Endometrium (tissue), 2 donors: ENCODE results near the gene GANC.
A peak's percentile ranks its signal among the peaks of the same experiment; 100 is the strongest.
"Not testable (repeated sequence)": the region's sequence is repeated elsewhere in the genome, so short reads cannot be mapped to it uniquely, and the experiment has no call there.

ENCODE experiments used
- FAIRE-seq: peaks from 2 replicates; lab custom pipeline; 2012; peaks lifted over from hg19 to GRCh38; lab: Jason Lieb, UNC
- donor health status: control.
- donor health status: control.

GANC gene, protein sequence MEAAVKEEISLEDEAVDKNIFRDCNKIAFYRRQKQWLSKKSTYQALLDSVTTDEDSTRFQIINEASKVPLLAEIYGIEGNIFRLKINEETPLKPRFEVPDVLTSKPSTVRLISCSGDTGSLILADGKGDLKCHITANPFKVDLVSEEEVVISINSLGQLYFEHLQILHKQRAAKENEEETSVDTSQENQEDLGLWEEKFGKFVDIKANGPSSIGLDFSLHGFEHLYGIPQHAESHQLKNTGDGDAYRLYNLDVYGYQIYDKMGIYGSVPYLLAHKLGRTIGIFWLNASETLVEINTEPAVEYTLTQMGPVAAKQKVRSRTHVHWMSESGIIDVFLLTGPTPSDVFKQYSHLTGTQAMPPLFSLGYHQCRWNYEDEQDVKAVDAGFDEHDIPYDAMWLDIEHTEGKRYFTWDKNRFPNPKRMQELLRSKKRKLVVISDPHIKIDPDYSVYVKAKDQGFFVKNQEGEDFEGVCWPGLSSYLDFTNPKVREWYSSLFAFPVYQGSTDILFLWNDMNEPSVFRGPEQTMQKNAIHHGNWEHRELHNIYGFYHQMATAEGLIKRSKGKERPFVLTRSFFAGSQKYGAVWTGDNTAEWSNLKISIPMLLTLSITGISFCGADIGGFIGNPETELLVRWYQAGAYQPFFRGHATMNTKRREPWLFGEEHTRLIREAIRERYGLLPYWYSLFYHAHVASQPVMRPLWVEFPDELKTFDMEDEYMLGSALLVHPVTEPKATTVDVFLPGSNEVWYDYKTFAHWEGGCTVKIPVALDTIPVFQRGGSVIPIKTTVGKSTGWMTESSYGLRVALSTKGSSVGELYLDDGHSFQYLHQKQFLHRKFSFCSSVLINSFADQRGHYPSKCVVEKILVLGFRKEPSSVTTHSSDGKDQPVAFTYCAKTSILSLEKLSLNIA (N-terminal part only)

DNA sequence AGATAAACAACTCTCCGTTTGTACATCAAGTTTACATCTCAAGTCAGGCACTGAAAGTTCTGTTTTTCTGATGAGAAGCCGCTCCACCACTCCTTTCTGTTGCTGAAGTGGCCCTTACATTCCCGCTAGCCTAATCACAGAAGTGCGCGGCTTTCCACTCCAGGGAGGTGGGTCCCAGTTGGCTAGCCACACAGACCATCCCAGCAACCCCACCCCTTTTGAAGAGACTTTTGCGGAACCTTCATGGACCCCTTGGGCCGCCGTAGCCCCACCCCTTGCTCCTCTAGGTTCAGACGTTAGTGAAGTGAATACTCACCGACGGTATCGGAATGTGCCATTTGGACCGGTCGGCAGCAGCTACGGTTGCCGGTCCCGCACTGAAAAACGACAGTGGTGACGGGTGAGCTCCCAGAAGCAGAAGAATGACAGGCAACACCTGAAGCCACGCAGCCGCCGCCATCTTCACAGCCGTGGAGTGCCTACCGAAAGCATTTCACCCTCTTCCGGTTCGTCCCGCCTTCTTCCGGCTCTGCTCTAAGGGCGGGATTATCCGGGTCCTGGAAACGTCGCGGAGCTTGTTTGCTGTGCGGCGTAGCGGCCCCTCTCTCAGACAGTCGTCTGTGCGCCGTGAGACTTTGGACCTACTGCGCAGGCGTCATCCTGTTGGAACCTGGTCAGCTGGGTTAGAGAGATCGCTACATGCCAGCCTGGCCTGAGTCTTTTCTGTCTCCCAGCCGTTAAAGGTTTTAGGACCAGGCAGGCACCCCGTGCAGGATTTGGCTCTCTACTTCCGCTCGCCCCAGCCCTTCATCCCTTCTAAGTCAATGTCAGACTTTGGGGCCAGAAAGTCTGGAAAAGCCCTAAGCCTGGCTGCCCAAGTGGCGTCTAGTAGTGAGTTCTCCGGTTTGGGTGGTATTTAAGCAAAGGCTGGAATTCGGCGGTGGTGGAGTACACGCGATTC lies at the start of gene GANC, which contains the start of gene TMEM87A:
Gene GANC, plus strand, starts transcription at position 263 of the 961 bp plus-strand sequence. CDS start 1,281 bp downstream, outside the sequence.
Gene TMEM87A, minus strand, starts transcription at position 495 of the 961 bp plus-strand sequence. Its CDS starts 35 bp downstream, at position 460.
- FAIRE-seq: peak; percentile 76

DNA sequence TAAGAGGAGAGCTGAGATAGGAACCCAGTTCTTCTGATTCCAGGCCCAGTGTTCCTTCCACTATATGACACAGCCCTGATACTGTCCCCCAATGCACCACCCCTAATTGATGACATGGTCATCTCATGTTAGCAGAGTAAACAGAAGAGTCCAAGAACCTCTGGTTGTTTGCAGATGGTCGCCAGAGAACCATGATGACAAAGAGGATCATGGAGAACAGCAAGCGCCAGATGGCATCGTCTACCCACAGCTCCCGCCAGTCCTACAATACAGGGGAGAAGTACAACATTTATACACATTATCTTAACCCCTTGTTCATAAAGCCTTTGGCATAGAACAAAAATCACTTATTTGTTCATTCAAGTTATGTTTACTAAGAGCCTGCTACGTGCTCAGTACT lies 46.4 kb upstream of the GANC start:
- no peak for FAIRE-seq

- no peak for FAIRE-seq
Measured at GRCh38 chr15:42228036-42228435, 45.0 kb upstream of the GANC start.

GRCh38 chr15:42228981-42229380 lies 44.0 kb upstream of the GANC start:
- not testable (repeated sequence) for FAIRE-seq

DNA sequence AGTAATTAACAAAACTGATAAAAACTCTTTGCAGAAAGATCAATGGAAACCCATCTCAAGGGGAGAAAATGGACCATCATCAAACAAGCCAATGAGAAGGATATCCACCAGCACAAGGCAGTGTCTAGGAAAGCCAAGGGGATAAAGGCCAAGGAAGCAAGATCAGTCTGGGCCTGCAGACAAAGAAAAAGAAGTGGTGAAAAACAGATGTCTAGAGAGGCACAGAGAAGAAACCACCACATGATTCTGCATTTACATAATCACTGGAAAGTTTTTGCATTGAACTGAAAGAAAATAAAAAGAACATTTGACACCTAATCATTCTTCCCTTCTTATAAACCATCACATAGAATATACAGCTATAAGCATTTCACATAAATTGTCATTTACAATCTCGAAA lies 41.9 kb upstream of the GANC start:
- FAIRE-seq: no peak

GRCh38 chr15:42232606-42233005 lies 40.4 kb upstream of the GANC start:
- FAIRE-seq: no peak

GRCh38 chr15:42233107-42233506 lies 39.9 kb upstream of the GANC start:
- FAIRE-seq: no peak

GRCh38 chr15:42239528-42240182 lies 33.3 kb upstream of the GANC start:
- FAIRE-seq: no peak

DNA sequence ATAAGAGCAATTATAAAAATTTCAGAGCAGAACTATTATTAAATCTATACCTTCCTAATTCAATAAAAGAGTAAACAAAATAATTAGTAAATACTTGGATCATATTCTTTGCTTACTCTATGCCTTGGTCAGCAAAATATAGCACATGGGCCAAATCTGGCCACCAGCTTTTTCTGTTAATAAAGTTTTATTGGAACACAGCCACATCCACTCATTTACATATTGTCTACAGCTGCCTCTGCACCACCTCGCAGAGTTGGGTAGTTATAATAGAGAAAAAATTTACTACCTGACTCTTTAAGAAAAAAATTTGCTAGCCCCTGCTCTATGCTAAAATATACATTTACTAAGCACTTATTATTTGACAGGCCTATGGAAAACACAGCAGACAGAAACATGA lies 32.2 kb upstream of the GANC start:
- no peak for FAIRE-seq

- no peak for FAIRE-seq
Measured at GRCh38 chr15:42253300-42253699, 19.7 kb upstream of the GANC start.

DNA sequence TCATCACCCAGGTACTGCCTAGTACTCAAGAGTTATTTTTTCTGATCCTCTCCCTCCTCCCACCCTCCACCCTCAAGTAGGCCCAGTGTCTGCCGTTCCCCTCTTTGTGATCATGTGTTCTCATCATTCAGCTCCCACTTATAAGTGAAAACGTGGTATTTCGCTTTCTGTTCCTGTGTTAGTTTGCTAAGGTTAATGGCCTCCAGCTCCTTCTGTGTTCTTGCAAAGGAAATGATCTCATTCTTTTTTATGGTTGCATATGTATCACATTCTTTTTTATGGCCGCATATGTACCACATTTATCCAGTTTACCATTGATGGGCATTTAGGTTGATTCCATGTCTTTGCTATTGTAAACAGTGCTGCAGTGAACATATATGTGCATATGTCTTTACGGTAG lies 8.2 kb upstream of the GANC start:
- no peak for FAIRE-seq

- no peak for FAIRE-seq
Measured at GRCh38 chr15:42267286-42267685, 5.7 kb upstream of the GANC start.

- no peak for FAIRE-seq
Measured at GRCh38 chr15:42270551-42270950, 2.5 kb upstream of the GANC start.

DNA sequence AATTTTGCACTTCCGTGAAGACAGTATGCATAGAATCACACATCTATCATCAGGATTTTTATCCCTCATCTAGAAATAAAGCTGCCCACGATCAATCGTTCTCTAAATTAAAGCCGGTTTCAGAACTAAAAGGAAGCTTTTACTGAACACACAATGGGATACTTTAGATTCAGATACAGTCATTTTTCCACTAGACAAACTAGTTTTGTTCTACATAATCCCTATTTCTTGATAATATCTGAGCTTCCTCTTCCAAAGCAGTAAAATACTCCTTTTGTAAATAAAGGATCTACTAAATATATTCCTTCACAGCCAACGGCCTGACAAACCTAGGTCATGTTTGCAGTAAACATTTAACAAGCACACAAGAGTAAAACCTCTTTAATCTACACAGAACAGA lies 2.0 kb upstream of the GANC start:
- no peak for FAIRE-seq

DNA sequence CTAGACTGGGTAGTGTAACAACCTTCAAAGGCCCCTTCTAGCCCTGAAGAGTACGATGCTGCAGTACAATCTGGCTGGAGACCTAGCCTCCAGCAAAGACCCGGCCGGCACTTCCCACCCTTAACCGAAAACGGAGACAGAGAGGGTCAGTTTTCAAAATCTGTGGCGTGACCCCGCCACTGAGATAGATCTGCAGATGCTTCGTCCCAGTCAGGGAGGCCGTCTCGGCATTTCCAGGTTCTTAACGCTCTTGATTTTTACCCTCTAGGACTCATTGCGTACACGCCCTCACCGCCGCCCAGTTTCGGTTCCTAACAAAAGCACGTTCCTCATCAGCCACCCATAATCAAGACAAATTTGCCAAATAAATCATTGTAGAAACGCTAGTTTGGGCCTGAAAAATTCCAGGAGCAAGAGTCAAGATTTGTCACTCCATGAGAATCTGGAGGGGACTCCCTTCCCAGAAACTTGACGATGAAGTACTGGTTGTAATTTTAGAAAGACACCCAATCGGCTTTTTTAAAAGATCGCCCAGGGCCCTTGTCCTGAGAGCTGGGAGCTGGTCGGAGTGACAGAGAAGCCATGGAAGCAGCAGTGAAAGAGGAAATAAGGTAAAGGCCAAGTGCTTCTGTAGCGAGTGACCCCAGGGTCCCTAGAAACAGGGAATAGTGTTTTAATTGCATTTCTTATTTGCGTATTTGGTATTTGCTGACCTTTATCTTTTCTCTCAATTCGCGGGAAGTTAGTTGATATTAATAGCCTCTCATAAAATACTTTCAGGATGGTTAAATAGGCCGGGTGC lies 1.1 kb downstream of the GANC start:
- no peak for FAIRE-seq

- no peak for FAIRE-seq
Measured at GRCh38 chr15:42274702-42274989, 1.6 kb downstream of the GANC start.

DNA sequence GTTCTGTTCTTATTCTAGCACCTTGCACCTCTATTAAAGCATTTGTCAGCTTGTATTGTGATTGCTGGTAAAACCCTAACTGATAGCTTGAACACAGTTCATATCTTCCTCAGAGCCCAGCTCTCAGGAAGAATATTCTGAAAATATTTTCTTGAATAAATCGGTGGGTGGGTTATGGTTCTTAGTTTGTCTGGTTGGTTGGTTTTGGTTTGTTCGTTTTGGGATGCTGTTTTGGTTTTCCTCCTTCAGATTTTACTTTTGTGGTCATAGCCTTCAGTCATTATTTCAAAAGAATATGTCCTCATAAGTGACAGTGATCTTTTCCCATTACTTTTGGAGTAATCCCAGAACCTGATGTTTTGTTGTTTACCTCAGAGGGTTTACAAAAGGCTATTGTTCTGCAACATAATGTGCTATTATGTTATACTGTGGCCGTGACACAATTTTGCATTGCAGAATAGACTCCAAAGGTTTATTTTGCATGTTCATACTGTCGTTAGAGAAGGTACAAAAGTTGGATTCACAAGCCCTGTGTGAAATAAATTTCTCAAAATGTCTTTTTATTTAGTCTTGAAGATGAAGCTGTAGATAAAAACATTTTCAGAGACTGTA lies 2.9 kb downstream of the GANC start:
- FAIRE-seq: no peak

GRCh38 chr15:42276762-42277161 lies 3.8 kb downstream of the GANC start:
- FAIRE-seq: no peak

DNA sequence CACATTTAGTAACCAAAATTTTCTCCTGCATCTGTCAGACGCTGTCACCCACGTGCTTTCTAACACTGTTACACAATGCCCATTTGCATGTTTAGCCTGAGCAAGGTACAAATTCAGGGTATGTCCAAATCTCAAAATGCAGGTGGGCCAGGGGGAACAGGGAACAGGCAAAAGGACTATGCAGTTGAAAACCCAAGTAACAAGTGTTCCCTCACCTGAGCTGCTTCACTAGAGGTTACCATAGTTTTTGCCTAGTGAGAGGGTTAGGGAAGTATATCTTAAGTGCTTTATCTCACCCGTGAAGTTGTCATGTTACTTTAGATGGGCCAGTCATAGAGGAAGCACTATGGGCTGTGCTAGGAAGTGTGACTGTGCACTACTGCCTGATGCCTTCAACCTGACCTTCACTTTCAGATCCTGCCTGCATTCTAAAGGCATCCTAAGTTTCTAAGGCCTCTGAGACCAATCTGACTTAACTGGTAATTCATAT lies 6.3 kb downstream of the GANC start:
- no peak for FAIRE-seq

GRCh38 chr15:42282344-42282743 lies 9.3 kb downstream of the GANC start:
- FAIRE-seq: no peak
